Trophoblast cell (in vitro differentiated cells and primary cell): ENCODE data around the gene TARM1.

Experiments used
- DNase-seq, 2 donors: peaks; one replicate each; pipeline ENCODE4 v3.0.0-alpha.2; 2016
- H2AFZ ChIP-seq: 2 replicates; pipeline ENCODE4 v1.6.1; 2013; ENCODE audit warnings: low read length, moderate library complexity, mild to moderate bottlenecking; ENCODE audit not compliant: insufficient read depth, poor library complexity
- H2AK5ac ChIP-seq: 2 replicates; pipeline ENCODE4 v1.6.1; 2013; ENCODE audit warnings: mild to moderate bottlenecking, low read length
- H2BK120ac ChIP-seq: 2 replicates; pipeline ENCODE4 v1.6.1; 2013; ENCODE audit warnings: low read length, mild to moderate bottlenecking, moderate library complexity; ENCODE audit not compliant: insufficient read depth, poor library complexity
- H2BK12ac ChIP-seq: 2 replicates; pipeline ENCODE4 v1.6.1; 2013; ENCODE audit warnings: mild to moderate bottlenecking, low read length, moderate library complexity
- H2BK5ac ChIP-seq: 2 replicates; pipeline ENCODE4 v1.6.1; 2013; ENCODE audit warnings: low read length, low read depth, moderate library complexity, mild to moderate bottlenecking; ENCODE audit not compliant: poor library complexity
- H3K14ac ChIP-seq: 2 replicates; pipeline ENCODE4 v1.6.1; 2013; ENCODE audit warnings: mild to moderate bottlenecking, low read length
- H3K18ac ChIP-seq: 2 replicates; pipeline ENCODE4 v1.6.1; 2013; ENCODE audit warnings: mild to moderate bottlenecking, low read length
- H3K23ac ChIP-seq: 2 replicates; pipeline ENCODE4 v1.6.1; 2013; ENCODE audit warnings: low read length
- H3K27ac ChIP-seq: 2 replicates; pipeline ENCODE4 v1.5.1; 2013; ENCODE audit warnings: low read depth, mild to moderate bottlenecking, inconsistent platforms, low read length, moderate library complexity
- H3K27me3 ChIP-seq: 2 replicates; pipeline ENCODE4 v1.6.1; 2013; ENCODE audit warnings: inconsistent platforms, mild to moderate bottlenecking, low read length, moderate library complexity; ENCODE audit not compliant: insufficient read depth
- H3K36me3 ChIP-seq, 2 experiments: 1 replicate in 1 of 2; 2 replicates in 1 of 2; pipeline ENCODE4 v1.6.1; 2013; ENCODE audit warnings: low read length in 2 of 2, mild to moderate bottlenecking in 2 of 2, moderate library complexity in 1 of 2; ENCODE audit not compliant: insufficient read depth in 2 of 2, control insufficient read depth in 1 of 2
- H3K4ac ChIP-seq: 2 replicates; pipeline ENCODE4 v1.6.1; 2013; ENCODE audit warnings: low read depth, mild to moderate bottlenecking, low read length, moderate library complexity
- H3K4me1 ChIP-seq, 2 experiments: 1 replicate in 1 of 2; 2 replicates in 1 of 2; pipeline ENCODE4 v1.6.1; 2013; ENCODE audit warnings: low read length in 2 of 2, mild to moderate bottlenecking in 2 of 2, moderate library complexity in 1 of 2; ENCODE audit not compliant: insufficient read depth in 2 of 2, control insufficient read depth in 1 of 2
- H3K4me2 ChIP-seq: 2 replicates; pipeline ENCODE4 v1.6.1; 2013; ENCODE audit warnings: inconsistent platforms, mild to moderate bottlenecking, low read length, moderate library complexity
- H3K4me3 ChIP-seq: 2 replicates; pipeline ENCODE4 v1.5.1; 2013; ENCODE audit warnings: mild to moderate bottlenecking, low read depth, low read length, inconsistent platforms
- H3K79me1 ChIP-seq: one replicate; pipeline ENCODE4 v1.6.1; 2013; ENCODE audit warnings: low read length
- H3K79me2 ChIP-seq: 2 replicates; pipeline ENCODE4 v1.6.1; 2013; ENCODE audit warnings: low read length, mild to moderate bottlenecking; ENCODE audit not compliant: control insufficient read depth, insufficient read depth, poor library complexity
- H3K9ac ChIP-seq: 2 replicates; pipeline ENCODE4 v1.6.1; 2013; ENCODE audit warnings: mild to moderate bottlenecking, low read length
- H3K9me3 ChIP-seq: 2 replicates; pipeline ENCODE4 v1.6.1; 2013; ENCODE audit warnings: low read depth, mild to moderate bottlenecking, control low read depth, inconsistent platforms, low read length; ENCODE audit not compliant: insufficient read depth
- H4K12ac ChIP-seq: 2 replicates; pipeline ENCODE4 v1.6.1; 2013; ENCODE audit warnings: low read depth, mild to moderate bottlenecking, low read length, moderate library complexity
- H4K8ac ChIP-seq: 2 replicates; pipeline ENCODE4 v1.6.1; 2013; ENCODE audit warnings: low read depth, mild to moderate bottlenecking, low read length, moderate library complexity
- H4K91ac ChIP-seq: one replicate; pipeline ENCODE4 v1.6.1; 2013; ENCODE audit warnings: low read depth, mild to moderate bottlenecking, low read length, moderate library complexity
- WGBS: extraction: QIAGEN DNeasy Blood & Tissue Kit; methylation state at CpG from one replicate; pipeline ENCODE4 v1.1.7; 2013; ENCODE audit warnings: missing lambda C conversion rate; ENCODE audit not compliant: insufficient read length, insufficient coverage; ENCODE audit errors: extremely low coverage; 5-methylcytosine and 5-hydroxymethylcytosine counted together

Gene TARM1

GRCh38 chr19:54121259-54121658, 40.1 kb upstream of the TARM1 start:
- H3K79me2 ChIP-seq, result no peaks in the 10 kb centered on the region
- no peak overlapping the region for H3K18ac ChIP-seq
- no CpG with 5 or more reads among the region's 10 CpGs for WGBS
- no peak overlapping the region for H2AFZ ChIP-seq
- no peak overlapping the region for H3K4me3 ChIP-seq
- H2BK120ac ChIP-seq, result no peak overlapping the region
- H3K9ac ChIP-seq, result no peak overlapping the region
- no peak overlapping the region for H3K4me2 ChIP-seq
- H4K8ac ChIP-seq, result no peak overlapping the region
- no peak overlapping the region for H2BK12ac ChIP-seq
- peaks cover 0 to 4% of the 10 kb centered on the region in 2 experiments for H3K4me1 ChIP-seq
- H3K79me1 ChIP-seq, result no peaks in the 10 kb centered on the region
- no peak overlapping the region for H3K4ac ChIP-seq
- no peak overlapping the region for H2AK5ac ChIP-seq
- H3K23ac ChIP-seq, result no peak overlapping the region
- H3K27me3 ChIP-seq, result no peaks in the 10 kb centered on the region
- no peak for DNase-seq
- peaks cover 1% of the 10 kb centered on the region for H3K9me3 ChIP-seq
- no peak overlapping the region for H3K14ac ChIP-seq
- no peak overlapping the region for H3K27ac ChIP-seq
- H4K12ac ChIP-seq, result no peak overlapping the region
- peaks cover 68 to 71% of the 10 kb centered on the region in 2 experiments for H3K36me3 ChIP-seq
- H4K91ac ChIP-seq, result no peak overlapping the region
- no peak overlapping the region for H2BK5ac ChIP-seq

GRCh38 chr19:54115109-54116063, 34.2 kb upstream of the TARM1 start, which contains the start of the genes PRPF31 and TFPT:
Gene PRPF31, plus strand, starts transcription at chr19:54115754. Its CDS starts 2,525 bp downstream, at chr19:54118279.
Gene TFPT, minus strand, starts transcription at chr19:54115657. Its CDS starts 388 bp downstream, at chr19:54115269.
- Histone ChIP-seq H2AK5ac (peak within 1 kb of the TSS; percentile 85), H3K4me2 (peak within 1 kb of the TSS; percentile 73), H3K4me1 (peaks cover 8 to 10% of the 10 kb centered on the region in 2 experiments), H3K36me3 (peaks cover 28 to 31% of the 10 kb centered on the region in 2 experiments), H2BK12ac (no peak within 1 kb of the TSS), H3K79me1 (peaks cover 10% of the 10 kb centered on the region), H3K4me3 (peak within 1 kb of the TSS; percentile 87), H3K23ac (no peak within 1 kb of the TSS), H2BK120ac (peak within 1 kb of the TSS; percentile 20), H3K9me3 (no peaks in the 10 kb centered on the region), H4K91ac (peak within 1 kb of the TSS; percentile 72), H2BK5ac (peak within 1 kb of the TSS; percentile 71), H3K14ac (peak within 1 kb of the TSS; percentile 64), H3K79me2 (peaks cover 9% of the 10 kb centered on the region), H3K9ac (peak within 1 kb of the TSS; percentile 93), H3K27me3 (no peaks in the 10 kb centered on the region), H3K4ac (peak within 1 kb of the TSS; percentile 43), H3K27ac (peak within 1 kb of the TSS; percentile 52), H4K8ac (peak within 1 kb of the TSS; percentile 92), H4K12ac (peak within 1 kb of the TSS; percentile 68), H2AFZ (peak within 1 kb of the TSS; percentile 74), H3K18ac (peak within 1 kb of the TSS; percentile 51)
- peak; percentile 97 to 100 for DNase-seq
- no CpG with 5 or more reads among the region's 60 CpGs for WGBS

GRCh38 chr19:54114340-54115108, 33.4 kb upstream of the TARM1 start:
- Histone ChIP-seq H3K27me3 (no peaks in the 10 kb centered on the region), H3K9me3 (no peaks in the 10 kb centered on the region), H3K9ac (peak overlapping the region; percentile 35), H3K4ac (peak overlapping the region; percentile 39), H4K91ac (peak overlapping the region; percentile 72), H2BK120ac (peak overlapping the region; percentile 20), H2BK5ac (no peak overlapping the region), H3K79me1 (peaks cover 10% of the 10 kb centered on the region), H3K4me1 (peaks cover 8 to 10% of the 10 kb centered on the region in 2 experiments), H3K14ac (peak overlapping the region; percentile 64), H3K4me2 (peak overlapping the region; percentile 73), H2BK12ac (no peak overlapping the region), H3K18ac (peak overlapping the region; percentile 51), H4K8ac (peak overlapping the region; percentile 92), H3K27ac (no peak overlapping the region), H3K36me3 (peaks cover 29 to 31% of the 10 kb centered on the region in 2 experiments), H4K12ac (peak overlapping the region; percentile 68), H2AFZ (peak overlapping the region; percentile 56), H3K79me2 (peaks cover 9% of the 10 kb centered on the region), H2AK5ac (peak overlapping the region; percentile 85), H3K4me3 (peak overlapping the region; percentile 87), H3K23ac (no peak overlapping the region)
- DNase-seq, result peak in 1 of 2 donors; percentile 8
- WGBS, result no CpG with 5 or more reads among the region's 28 CpGs

GRCh38 chr19:54109651-54110050, 28.5 kb upstream of the TARM1 start:
- H2AFZ ChIP-seq, result no peak overlapping the region
- H2BK12ac ChIP-seq, result no peak overlapping the region
- no peak for DNase-seq
- H2AK5ac ChIP-seq, result no peak overlapping the region
- H3K36me3 ChIP-seq, result peaks cover 60 to 63% of the 10 kb centered on the region in 2 experiments
- H3K4me1 ChIP-seq, result peaks cover 6 to 7% of the 10 kb centered on the region in 2 experiments
- peaks cover 5% of the 10 kb centered on the region for H3K79me2 ChIP-seq
- peaks cover 4% of the 10 kb centered on the region for H3K79me1 ChIP-seq
- no peak overlapping the region for H3K4ac ChIP-seq
- H3K27me3 ChIP-seq, result no peaks in the 10 kb centered on the region
- no peaks in the 10 kb centered on the region for H3K9me3 ChIP-seq
- no peak overlapping the region for H3K4me2 ChIP-seq
- H4K8ac ChIP-seq, result no peak overlapping the region
- H3K4me3 ChIP-seq, result no peak overlapping the region
- no peak overlapping the region for H3K18ac ChIP-seq
- no peak overlapping the region for H3K14ac ChIP-seq
- H2BK120ac ChIP-seq, result no peak overlapping the region
- H4K12ac ChIP-seq, result no peak overlapping the region
- H3K9ac ChIP-seq, result no peak overlapping the region
- H3K27ac ChIP-seq, result no peak overlapping the region
- H4K91ac ChIP-seq, result no peak overlapping the region
- no peak overlapping the region for H3K23ac ChIP-seq
- WGBS, result no CpG with 5 or more reads among the region's 6 CpGs
- H2BK5ac ChIP-seq, result no peak overlapping the region
